ENCODE data around the gene USP14.

DNA sequence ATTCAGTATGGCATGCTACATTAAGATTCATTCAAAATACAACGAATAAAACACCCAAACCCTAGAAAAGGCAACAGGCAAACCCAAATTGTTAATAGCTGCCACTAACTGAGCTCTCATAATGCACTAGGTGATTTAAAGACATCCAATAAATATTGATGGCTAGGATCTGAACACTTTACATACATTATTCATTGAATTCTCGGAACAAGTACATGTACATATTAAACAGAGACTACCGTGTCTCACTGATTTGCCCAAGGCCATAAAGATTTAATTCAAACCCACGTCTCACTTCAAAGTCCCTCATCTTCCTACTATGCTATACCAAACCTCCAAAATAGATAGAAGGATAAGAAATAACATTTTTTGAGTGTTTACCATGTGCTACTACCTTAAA lies 67.4 kb downstream of the USP14 start:
- no peak for TF ChIP-seq POLR2AphosphoS5 (IDR thresholded peaks at IDR 0.05; ENCODE audit: low read depth, low read length)
- TF ChIP-seq EP300 (IDR thresholded peaks at IDR 0.05; ENCODE audit: borderline replicate concordance in 1 of 2, low read depth in 2 of 2, low read length in 2 of 2): no peak
- no peak for TF ChIP-seq CBX8 (IDR thresholded peaks at IDR 0.05; ENCODE audit: borderline replicate concordance, low read depth, low read length)
- TF ChIP-seq MAFK (IDR thresholded peaks at IDR 0.05; ENCODE audit: low read depth, low read length): no peak
- TF ChIP-seq CEBPB (IDR thresholded peaks at IDR 0.05; ENCODE audit: low read depth, low read length): no peak
